Globus pallidus (tissue), 1 donor: ENCODE results near the gene MAZ.
"Not testable (repeated sequence)": the region's sequence is repeated elsewhere in the genome, so short reads cannot be mapped to it uniquely, and the experiment has no call there.

Experiments
- DNase-seq: peaks from one replicate; pipeline ENCODE4 v3.0.0-alpha.2; 2015; ENCODE audit warnings: low spot score

Gene MAZ

DNA sequence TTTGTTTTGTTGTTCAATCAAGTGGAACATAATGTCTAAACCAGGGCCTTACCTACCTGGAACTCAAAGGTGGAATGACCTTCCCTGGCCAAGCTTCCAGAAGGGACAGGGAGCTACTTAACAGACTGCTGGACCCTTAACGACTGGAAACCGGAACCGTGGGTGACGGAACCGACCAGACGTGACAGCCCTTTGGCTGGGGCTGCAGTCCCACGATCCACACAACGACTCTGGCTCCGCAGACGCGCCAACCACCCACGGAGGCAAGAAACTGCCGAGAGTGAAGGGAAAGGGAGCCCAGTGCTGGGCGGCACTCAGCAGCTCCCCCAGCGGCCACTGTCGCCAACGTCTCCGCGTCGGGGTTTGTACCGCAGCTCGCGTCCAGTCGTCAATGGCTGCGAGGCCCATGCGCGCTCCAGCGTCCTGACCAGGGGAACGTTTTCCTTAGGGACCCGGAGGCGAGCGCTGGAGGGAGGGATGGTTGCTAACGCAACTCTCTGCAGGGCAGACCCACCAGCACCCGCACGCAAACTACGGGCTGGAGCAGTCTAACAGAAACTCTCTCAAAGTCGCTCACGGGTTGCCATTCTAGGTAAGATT, 21.3 kb upstream of the MAZ start:
- DNase-seq: no peak

DNA sequence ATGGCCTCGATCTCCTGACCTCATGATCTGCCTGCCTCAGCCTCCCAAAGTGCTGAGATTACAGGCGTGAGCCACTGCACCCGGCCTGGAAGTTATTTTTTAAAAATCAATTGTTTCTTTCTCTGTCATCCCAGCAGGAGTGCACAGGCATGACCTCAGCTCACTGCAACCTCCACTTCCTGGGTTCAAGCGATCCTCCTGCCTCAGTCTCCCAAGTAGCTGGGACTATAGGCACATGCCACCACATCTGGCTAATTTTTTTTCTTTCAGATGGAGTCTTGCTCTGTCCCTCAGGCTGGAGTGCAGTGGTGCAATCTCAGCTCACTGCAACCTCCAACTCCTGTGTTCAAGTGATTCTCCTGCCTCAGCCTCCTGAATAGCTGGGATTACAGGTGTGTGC, 19.2 kb upstream of the MAZ start:
- not testable (repeated sequence) for DNase-seq

DNA sequence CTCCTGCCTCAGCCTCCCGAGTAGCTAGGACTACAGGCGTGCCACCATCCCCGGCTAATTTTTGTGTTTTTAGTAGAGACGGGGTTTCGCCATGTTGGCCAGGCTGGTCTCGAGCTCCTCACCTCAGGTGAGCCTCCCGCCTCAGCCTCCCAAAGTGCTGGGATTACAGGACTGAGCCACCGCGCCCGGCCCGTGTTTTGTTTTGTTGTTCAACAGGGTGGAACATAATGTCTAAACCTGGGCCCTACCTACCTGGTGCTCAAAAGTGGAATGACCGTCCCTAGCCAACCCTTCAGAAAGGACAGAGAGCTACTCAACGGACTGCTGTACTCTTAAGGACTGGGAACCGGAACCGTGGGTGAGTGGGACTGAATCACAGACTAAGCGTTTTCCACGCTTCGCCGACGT, 16.6 kb upstream of the MAZ start:
- DNase-seq: no peak

DNA sequence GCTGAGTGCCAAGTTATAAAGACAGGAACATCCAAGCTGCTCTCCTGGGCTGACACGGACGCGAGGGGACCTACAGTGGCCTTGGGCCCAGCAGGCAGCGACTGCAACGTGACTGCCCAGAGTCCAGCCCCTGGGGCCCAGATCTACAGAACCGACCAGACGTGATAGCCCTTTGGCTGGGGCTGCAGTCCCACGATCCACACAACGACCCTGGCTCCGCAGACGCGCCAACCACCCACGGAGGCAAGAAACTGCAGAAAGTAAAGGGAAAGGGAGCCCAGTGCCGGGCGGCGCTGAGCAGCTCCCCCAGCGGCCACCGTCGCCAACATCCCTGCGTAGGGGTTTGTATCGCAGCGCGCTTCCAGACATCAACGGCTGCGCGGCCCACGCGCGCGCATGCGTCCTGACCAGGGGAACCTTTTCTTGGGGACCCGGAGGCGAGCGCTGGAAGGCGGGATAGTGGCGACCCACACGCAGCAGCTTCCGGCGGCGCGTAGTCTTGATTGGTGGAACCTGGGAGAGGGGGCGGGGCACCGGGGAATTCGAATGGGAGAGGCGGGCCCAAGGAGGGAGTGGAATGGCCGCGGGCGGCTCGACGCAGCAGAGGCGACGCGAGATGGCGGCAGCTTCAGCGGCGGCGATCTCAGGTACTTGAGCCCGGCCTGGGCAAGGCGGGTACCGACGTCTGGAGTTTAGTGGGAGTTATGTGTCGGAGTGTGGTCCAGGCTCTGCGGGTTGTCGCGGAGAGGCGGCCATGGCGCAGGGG, 16.0 kb upstream of the MAZ start, which contains the start of gene KIF22:
TSS of gene KIF22 (plus strand) at position 569 of the 766 bp plus-strand sequence. CDS start at position 578, 9 bp downstream.
- peak; percentile 98 for DNase-seq

DNA sequence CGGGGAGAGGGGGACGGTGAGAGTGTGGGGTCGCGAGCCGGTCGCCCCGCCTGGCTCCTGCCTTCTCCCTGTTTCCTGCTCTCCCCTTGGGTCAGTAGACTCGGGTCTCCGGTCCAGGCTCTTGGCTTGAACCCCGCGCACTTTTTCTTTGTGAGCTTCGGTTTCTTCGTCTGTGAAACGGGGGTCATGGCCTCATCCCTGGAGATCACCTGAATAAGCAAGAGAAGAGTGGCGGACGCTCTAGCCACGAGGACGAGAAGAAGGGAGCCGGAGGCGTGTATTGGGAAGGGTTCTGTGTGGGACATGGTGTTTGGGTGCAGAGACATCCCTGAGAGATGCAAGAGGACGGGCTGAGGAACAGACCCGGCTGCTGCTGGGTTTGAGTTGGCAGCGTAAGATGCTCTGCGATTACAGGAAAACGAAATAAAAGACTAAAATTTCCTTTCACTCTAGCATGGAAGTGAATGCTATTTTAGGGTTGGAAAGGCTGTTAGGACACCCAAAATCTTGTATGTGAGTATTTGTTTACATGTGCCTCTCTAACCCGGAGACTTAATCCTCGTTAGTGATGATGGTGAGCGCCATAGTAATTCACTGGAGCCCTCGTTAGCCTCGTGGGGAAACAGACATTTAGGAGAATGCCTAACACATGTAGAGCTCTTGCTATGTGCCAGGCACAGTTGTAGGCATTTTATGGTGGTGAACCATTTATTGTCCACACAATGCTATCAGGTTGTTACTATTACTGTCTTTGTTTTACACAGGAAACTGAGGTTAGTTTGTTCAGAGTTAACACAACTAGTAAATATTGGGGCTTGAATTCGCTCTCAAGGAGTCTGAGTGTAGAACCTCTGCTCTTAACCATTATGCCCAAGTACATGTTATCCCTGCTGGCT, 15.1 kb upstream of the MAZ start:
- DNase-seq: no peak

DNA sequence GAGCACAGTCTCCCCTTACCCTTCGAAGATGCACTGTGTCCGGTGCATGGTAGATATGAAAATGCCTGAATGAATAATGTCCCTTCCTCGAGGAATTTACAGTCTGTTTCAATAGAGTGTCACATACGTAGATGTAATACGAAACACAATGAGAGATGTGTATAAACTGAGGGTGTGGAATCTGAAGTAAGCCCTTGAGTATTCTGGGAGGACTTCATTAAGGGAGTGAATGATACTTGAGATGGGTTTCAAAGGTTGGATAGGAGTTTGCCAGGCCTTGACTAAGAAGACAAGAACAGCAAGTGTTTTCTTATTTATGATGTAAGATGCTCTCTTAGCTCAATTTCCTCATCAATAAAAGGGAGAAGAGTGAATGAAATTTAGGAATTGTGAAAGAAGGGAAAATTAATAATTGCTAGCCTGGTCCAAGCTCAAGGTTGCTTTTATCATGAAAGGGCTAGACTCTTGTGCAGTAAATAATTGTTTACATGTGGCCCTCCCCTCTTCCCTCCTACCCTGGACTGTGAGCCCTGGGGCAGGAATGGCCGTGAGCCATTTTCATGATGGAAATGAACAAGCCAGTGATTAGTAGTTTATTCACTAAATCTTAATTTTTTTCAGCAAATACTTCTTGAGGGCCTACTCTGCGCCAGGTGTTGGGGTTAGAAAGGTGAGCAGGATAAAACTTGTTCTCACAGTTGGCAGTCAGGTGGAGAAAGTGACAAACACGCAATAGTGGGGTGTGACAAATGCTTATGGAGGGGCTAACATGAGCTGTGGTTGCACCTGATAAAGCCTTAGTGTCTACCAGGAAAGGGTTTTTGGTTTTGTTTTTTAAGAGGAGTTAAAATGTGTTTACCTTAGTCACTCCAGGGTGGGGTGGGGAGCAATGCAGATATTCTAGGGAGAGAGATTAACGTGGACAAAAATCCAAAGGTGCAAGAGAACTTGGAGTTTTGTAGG, 14.2 kb upstream of the MAZ start:
- DNase-seq: no peak

DNA sequence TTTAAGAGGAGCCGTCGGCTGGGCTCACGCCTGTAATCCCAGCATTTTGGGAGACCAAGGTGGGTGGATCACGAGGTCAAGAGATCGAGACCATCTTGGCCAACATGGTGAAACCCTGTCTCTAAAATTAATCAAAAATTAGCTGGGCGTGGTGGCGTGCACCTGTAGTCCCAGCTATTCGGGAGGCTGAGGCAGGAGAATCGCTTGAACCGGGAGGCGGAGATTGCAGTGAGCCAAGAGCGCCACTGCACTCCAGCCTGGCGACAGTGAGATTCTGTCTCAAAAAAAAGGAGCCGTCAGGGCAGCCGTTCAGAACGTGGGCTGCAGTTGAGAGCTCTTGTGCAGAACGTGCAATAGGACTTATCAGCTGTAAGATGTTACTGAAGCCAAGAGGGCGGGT, 13.2 kb upstream of the MAZ start:
- DNase-seq: not testable (repeated sequence)

DNA sequence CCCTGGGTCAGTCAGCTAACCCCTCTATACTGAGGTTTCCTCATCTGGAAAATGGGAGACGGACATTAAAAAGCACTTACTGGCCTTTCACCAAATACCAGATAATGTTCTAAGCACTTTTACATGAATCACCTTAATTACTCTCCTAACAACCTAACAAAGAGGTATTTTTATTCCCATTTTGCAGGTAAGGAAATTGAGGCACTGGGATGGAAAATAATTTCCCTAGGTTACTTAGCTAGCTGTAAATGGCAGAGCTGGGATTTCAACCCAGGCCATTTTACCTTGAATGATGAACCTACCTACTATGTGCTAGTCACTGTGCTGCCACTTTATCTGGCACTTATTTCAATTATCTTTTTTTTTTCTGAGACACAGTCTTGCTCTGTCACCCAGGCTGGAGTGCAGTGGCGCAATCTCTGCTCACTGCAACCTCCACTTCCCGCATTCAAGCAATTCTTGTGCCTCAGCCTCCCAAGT, 12.1 kb upstream of the MAZ start:
- no peak for DNase-seq

DNA sequence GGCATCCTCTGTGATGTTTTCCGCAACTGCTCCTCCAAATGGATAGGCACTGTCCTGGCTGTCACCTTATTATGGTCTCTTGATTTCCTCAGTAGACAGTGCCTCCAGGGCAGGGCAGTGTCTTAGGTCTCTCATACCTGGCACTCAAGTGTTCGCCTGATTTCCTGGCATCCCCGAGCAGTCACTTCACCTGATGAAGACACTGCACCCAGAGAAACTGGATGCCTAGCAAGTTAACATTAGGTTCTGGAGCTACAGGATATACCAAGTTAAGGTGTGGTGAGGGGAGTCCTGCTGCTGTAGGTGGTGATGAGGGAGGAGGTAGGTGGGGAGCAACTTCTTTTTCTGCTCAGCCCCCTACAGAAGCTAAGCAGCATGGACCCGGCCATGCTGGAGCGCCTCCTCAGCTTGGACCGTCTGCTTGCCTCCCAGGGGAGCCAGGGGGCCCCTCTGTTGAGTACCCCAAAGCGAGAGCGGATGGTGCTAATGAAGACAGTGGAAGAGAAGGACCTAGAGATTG, 3.9 kb upstream of the MAZ start:
- no peak for DNase-seq

DNA sequence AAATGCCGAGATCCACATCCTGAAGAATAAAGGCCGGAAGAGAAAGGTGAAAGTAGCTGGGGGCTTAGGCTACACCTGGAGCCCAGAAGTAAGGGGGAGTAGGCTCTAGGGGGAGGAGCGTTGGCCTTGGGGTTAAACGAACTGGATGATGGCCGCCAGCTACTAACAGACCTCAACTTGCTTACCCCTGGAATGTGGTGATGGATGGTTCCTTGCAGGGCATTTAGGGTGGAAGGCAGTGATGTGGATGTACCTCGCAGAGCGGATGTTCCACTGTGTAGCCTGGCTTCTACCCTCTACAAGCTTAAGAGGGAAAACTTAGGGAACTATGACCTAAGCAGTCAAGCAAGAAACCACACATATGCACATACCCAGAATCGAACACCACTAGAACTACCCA, 2.3 kb upstream of the MAZ start:
- no peak for DNase-seq

DNA sequence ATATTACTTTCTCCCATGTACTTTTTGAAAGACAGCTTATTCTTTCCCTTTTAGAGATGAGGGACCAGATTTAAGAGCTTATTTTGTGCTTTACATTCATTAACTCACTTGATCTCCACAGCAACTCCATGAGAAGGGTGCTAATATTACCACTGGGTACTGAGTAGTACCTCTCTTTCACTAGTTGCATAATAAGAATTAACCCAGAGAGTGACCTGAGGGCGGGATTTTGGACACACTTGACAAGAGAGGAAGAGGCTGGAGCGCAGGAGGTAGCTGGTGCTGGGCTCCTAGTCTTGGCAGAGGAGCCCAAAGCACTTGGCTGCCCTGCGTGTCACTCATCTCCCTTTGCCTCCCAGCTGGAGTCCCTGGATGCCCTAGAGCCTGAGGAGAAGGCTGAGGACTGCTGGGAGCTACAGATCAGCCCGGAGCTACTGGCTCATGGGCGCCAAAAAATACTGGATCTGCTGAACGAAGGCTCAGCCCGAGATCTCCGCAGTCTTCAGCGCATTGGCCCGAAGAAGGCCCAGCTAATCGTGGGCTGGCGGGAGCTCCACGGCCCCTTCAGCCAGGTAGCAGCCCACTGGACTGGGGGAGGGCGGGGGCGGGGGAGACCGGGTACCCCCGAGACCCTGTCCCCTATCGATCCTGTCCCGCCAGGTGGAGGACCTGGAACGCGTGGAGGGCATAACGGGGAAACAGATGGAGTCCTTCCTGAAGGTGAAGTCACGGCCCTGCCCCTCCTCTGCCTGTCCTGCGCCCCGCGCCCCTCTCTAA, 1.7 kb upstream of the MAZ start:
- no peak for DNase-seq

DNA sequence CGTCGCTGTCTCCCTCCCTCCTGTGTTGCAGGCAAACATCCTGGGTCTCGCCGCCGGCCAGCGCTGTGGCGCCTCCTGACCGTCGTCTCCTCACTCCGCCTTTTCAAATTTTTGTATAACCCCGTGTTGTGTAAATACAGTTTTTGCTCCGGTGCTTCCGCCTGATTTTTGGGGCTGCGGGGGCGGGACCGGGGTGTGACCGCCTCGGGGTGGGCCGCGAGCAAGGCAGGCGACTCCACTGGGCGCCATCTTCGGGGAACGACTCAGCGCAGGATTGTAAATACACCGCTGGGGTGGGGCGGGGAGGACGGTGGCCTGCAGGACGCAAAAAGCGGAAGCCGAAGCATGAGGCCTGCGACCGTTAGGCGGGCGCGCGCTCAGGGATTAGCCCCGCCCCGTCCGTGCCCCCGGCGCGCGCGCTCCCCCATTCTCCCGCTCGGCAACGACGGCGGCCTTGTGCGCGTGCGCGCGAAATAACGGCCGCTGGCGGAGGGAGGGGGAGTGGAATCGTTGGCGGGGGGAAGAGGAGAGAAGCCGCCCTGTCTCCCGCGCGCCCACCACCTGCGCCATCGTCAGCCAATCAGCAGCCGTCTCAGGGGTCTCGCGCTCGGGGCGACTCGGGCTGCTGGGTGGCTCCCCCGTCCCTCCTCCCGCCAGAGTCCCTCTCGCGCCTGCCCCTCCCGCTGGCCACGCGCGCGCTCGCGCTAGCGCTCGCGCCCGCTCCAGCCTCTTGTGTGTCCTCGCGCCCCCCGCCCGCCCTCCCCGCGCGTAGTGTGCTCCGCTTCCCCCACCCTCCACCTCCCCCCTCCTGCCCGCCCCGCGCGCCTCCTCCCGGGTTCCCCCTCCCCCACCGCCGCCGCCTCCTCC, 864 bp upstream of the MAZ start:
- peak; percentile 97 for DNase-seq

DNA sequence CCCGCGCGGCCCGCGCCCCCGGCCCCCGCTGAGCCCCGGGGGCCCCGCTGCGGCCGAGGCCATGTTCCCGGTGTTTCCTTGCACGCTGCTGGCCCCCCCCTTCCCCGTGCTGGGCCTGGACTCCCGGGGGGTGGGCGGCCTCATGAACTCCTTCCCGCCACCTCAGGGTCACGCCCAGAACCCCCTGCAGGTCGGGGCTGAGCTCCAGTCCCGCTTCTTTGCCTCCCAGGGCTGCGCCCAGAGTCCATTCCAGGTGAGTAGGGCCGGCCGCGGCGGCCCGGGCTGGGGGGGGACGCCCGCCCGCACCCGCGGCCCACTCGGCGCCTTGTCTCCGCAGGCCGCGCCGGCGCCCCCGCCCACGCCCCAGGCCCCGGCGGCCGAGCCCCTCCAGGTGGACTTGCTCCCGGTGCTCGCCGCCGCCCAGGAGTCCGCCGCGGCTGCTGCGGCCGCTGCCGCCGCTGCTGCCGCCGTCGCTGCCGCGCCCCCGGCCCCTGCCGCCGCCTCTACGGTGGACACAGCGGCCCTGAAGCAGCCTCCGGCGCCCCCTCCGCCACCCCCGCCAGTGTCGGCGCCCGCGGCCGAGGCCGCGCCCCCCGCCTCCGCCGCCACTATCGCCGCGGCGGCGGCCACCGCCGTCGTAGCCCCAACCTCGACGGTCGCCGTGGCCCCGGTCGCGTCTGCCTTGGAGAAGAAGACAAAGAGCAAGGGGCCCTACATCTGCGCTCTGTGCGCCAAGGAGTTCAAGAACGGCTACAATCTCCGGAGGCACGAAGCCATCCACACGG, 504 bp downstream of the MAZ start:
- DNase-seq: no peak

DNA sequence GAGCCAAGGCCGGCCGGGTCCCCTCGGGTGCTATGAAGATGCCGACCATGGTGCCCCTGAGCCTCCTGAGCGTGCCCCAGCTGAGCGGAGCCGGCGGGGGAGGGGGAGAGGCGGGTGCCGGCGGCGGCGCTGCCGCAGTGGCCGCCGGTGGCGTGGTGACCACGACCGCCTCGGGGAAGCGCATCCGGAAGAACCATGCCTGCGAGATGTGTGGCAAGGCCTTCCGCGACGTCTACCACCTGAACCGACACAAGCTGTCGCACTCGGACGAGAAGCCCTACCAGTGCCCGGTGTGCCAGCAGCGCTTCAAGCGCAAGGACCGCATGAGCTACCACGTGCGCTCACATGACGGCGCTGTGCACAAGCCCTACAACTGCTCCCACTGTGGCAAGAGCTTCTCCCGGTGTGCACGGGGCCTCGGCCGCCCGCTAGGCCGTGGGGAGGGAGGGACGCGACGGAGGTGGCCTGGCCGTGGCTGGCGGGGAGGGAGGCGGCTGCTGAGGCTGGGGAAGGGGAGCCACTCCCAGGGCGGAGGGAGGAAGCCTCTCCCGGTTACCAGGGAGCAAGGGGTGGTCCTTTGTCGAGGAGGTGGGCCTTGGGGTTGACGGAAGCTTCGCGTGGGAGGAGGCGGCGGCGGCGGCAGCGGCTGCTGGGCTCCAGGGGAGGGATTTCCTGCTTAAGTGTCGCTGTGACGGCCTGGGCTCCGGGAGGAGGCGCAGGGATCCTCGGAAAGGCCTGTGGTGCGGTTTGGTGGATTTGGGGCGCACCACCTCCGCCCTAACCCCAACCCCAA, 1.3 kb downstream of the MAZ start:
- peak; percentile 89 for DNase-seq

DNA sequence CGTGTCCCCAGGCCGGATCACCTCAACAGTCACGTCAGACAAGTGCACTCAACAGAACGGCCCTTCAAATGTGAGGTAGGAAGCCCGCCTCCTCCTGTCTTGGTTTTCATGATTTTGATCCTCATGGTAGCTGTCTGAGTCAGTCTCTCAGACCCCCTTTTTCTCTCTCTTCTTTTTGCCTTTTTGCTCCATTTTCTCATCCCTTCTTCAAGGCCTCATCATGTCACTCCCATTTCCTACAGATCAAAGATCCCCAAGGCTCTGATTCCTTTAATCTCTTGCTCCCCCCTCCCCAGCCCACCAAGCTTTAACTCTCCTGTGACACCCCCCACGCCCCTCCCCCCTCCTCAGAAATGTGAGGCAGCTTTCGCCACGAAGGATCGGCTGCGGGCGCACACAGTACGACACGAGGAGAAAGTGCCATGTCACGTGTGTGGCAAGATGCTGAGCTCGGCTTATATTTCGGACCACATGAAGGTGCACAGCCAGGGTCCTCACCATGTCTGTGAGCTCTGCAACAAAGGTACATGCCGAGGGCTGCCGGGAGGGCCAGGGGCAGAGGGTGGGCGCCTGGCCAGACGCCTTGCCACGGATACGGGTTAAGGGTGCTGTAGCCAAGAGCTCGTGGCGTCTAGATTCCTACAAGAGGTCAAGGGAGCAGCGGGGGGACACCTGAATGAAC, 2.0 kb downstream of the MAZ start:
- DNase-seq: no peak

DNA sequence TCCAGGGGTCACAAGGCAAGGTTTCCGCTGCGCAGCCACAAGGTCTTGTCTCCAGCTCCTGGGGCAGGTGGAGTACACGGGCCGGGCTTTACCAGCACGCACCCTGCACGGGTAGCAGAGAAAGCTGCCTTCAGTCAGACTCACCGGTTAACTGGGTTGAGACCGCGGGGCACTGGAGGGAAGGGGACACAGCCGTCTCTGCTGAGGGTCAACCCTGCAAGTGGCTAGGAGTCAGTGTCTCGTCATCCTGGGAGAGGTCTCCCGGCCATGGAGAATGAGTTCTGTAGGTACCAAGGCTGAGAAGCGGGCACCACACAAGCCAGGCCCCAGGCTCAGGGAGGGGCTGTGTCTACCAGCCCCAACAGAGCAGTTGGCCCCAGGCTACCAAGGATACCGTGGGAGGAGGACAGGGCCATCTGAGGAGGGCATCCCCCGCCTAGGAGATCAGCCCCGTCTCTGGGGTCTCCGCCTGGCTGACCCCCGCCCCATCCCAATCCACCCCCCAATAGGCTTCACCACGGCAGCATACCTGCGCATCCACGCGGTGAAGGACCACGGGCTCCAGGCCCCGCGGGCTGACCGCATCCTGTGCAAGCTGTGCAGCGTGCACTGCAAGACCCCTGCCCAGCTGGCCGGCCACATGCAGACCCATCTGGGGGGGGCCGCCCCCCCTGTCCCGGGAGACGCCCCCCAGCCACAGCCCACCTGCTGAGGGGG, 2.9 kb downstream of the MAZ start:
- no peak for DNase-seq
